Spleen (tissue), 13 donors: ENCODE data around the gene MGRN1. TPM values are rescaled to one million over a fixed set of nuclear protein-coding genes. Genes with fewer than 3 reads are reported as not detected.

Experiments
- DNase-seq: peaks from one replicate; pipeline ENCODE4 v3.0.0-alpha.2; 2020
- H3K27ac ChIP-seq, 8 donors: fragments of 200-600 bp; sonication (generic) in 7 of 8; 1 replicate in 4 of 8; 2 replicates in 4 of 8; pipeline versions ENCODE4 v1.5.0 to v1.8.0; 2016 to 2021; ENCODE audit warnings: inconsistent platforms in 4 of 8, mild to moderate bottlenecking in 4 of 8, moderate library complexity in 1 of 8
- H3K27me3 ChIP-seq, 7 donors: fragments of 200-600 bp; sonication (generic) in 6 of 7; replicated peaks in 1 of 7; 1 replicate in 4 of 7; 2 replicates in 3 of 7; pipeline versions ENCODE4 v1.5.0 to v1.8.0; 2016 to 2021; ENCODE audit warnings: inconsistent platforms in 3 of 7, mild to moderate bottlenecking in 1 of 7
- H3K36me3 ChIP-seq, 6 donors: fragments of 200-600 bp; sonication (generic) in 5 of 6; 1 replicate in 4 of 6; 2 replicates in 2 of 6; pipeline versions ENCODE4 v1.5.0 to v1.8.0; 2016 to 2021; ENCODE audit warnings: inconsistent platforms in 2 of 6
- H3K4me1 ChIP-seq, 6 donors: fragments of 200-600 bp; sonication (generic) in 5 of 6; 1 replicate in 3 of 6; 2 replicates in 3 of 6; pipeline versions ENCODE4 v1.5.0 to v1.8.0; 2016 to 2021; ENCODE audit warnings: inconsistent platforms in 3 of 6
- H3K4me3 ChIP-seq, 8 donors: fragments of 200-600 bp; sonication (generic) in 7 of 8; 1 replicate in 4 of 8; 2 replicates in 4 of 8; pipeline versions ENCODE4 v1.5.0 to v1.8.0; 2016 to 2021; ENCODE audit warnings: inconsistent platforms in 4 of 8, mild to moderate bottlenecking in 4 of 8, moderate library complexity in 2 of 8
- H3K9me3 ChIP-seq, 8 donors: fragments of 200-600 bp; sonication (generic) in 7 of 8; 1 replicate in 4 of 8; 2 replicates in 4 of 8; pipeline versions ENCODE4 v1.5.0 to v1.8.0; 2016 to 2021; ENCODE audit warnings: inconsistent platforms in 4 of 8
- POLR2A ChIP-seq, 3 donors: fragments of 450-650 bp; IDR thresholded peaks; one replicate each; pipeline ENCODE4 v1.5.1; 2017; ENCODE audit warnings: antibody characterized with exemption in 3 of 3, mild to moderate bottlenecking in 1 of 3
- POLR2AphosphoS5 ChIP-seq, 3 donors: sonication (generic); formaldehyde crosslinking; IDR thresholded peaks; one replicate each; pipeline ENCODE4 v1.5.1; 2017; ENCODE audit warnings: antibody characterized with exemption in 3 of 3
- WGBS, 5 donors: extraction: QIAGEN DNeasy Blood & Tissue Kit in 3 of 5; methylation state at CpG; one replicate each; pipeline versions ENCODE4 v1.1.5 to v1.1.7; 2013 to 2018; 5-methylcytosine and 5-hydroxymethylcytosine counted together
- intact Hi-C: fragments of 100-400 bp; cut with DNase I; formaldehyde crosslinking; loops from one replicate; pipeline ENCODE4 v1.15.0; 2023; ENCODE audit warnings: low total_unique reads
- long read RNA-seq, 2 donors: transcript quantifications; one replicate each; lab custom pipeline, GENCODE V29; 2026
- polyA plus RNA-seq, 3 donors: library from polyadenylated mRNA; stranded (reverse); fragments of 200-250 nt; gene quantifications; one replicate each; pipeline ENCODE4 v1.2.1, GENCODE V29; 2013
- total RNA-seq, 7 donors: library from RNA; depleted of rRNA in 3 of 7; stranded (reverse); fragments of >200 nt in 3 of 7; fragmentation: NEBNext Ultra II Directional in 4 of 7; extraction: Animal tissue kit (Norgen Biotek cat#: 25700) in 4 of 7; gene quantifications; one replicate each; pipeline versions ENCODE4 v1.1.0 to v1.2.1, GENCODE V29; 2016 to 2021
- TF ChIP-seq, protein P1 (sequence below), 11 experiments: fragments of 200-600 bp in 7 of 11; fragments of 450-650 bp in 4 of 11; sonication (generic) in 4 of 11; IDR thresholded peaks in 8 of 11; conservative IDR thresholded peaks in 3 of 11; 1 replicate in 7 of 11; 2 replicates in 4 of 11; pipeline versions ENCODE4 v1.4.0 to v1.8.0; 2016 to 2021; ENCODE audit warnings: antibody characterized with exemption in 11 of 11, inconsistent platforms in 4 of 11, mild to moderate bottlenecking in 1 of 11
- donor health status: healthy with polysubstance abuse.
- donor health status: DM: no; HTN: no; CAD: no; lungs with moderate emphysema.
- donor health status: DM: no; HTN: no; CAD: no.
- donor health status: Bipolar disorder and iron deficiency.
- donor health status: healthy.
- donor health status: DM: no; HTN: no; CAD: no.
- donor health status: DM: yes; HTN: yes; CAD: no.

MGRN1 gene
- total RNA-seq (100 to 1,000 TPM in 1 of 7 donors, 10 to 100 TPM in 6; 65.6 to 132 (median 83.6) TPM), polyA plus RNA-seq (10 to 100 TPM in 1 of 3 donors, 1 to 10 TPM in 2; 7.6 to 26.9 (median 8.8) TPM)
- long read RNA-seq, donor 1, full-length matches to known transcripts = 8 of 8 reads
- long read RNA-seq, donor 1, partial matches to known transcripts = 0 of 8 reads
- long read RNA-seq, donor 1, other reads (novel, unspliced or antisense) = 0 of 8 reads
- long read RNA-seq, donor 2, partial matches to known transcripts = 0 of 5 reads
- long read RNA-seq, donor 2, other reads (novel, unspliced or antisense) = 0 of 5 reads

DNA sequence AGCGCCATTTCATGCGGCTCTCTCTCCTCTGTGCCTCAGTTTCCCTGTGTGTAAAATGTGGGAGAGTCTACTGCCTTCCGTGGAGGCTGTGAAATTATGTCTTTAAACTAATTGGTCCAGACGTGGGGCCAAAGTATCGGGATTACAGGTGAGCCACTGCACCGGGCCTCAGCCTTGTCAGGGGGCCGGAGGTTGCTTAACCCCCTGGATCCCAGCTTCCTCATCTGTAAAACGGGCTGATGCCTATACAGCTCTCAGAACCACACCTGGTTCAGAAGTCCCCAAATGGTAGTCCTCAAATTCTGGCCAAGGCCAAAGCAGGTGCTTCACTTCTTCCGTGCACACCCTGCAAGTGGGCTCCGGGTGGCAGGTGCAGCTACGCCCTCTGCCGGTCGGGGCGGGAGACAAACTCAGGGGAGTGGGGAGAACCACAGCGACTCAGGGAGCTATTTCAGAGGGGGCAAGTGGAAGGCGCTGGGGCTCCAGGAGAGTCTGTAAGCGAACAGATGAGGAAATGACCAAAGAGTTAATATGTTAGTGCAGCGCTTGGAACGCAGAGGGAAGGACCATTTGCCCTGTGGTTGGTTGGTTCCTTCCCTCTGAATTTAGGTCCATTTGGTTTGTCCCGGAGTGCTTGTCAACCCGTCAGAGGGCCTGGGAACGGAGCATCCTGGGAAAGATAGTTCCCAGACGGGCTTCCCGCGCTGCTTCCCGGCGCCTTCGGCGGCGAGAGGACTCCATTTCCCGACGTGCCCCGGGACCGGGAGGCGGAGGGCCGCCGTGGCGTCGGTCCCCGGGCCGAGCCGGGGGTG is at the start of gene MGRN1:
MGRN1 (plus strand) TSS at position 812 of the 812 bp plus-strand sequence. CDS start 135 bp downstream, outside the sequence.
- Histone ChIP-seq H3K9me3 (no peaks in the 10 kb centered on the region), H3K4me3 (peak within 1 kb of the TSS; percentile 72 to 97 (median 93)), H3K27ac (peak within 1 kb of the TSS; percentile 90 to 100 (median 99)), H3K36me3 (peaks cover 0 to 16% (median 0%) of the 10 kb centered on the region in 6 donors), H3K27me3 (no peaks in the 10 kb centered on the region), H3K4me1 (peaks cover 20 to 57% (median 39%) of the 10 kb centered on the region in 6 donors)
- intact Hi-C loops = no loop called here
- peak in 1 of 3 donors; percentile 7 for TF ChIP-seq POLR2A (IDR thresholded peaks at IDR 0.05)
- TF ChIP-seq, protein P1, sequence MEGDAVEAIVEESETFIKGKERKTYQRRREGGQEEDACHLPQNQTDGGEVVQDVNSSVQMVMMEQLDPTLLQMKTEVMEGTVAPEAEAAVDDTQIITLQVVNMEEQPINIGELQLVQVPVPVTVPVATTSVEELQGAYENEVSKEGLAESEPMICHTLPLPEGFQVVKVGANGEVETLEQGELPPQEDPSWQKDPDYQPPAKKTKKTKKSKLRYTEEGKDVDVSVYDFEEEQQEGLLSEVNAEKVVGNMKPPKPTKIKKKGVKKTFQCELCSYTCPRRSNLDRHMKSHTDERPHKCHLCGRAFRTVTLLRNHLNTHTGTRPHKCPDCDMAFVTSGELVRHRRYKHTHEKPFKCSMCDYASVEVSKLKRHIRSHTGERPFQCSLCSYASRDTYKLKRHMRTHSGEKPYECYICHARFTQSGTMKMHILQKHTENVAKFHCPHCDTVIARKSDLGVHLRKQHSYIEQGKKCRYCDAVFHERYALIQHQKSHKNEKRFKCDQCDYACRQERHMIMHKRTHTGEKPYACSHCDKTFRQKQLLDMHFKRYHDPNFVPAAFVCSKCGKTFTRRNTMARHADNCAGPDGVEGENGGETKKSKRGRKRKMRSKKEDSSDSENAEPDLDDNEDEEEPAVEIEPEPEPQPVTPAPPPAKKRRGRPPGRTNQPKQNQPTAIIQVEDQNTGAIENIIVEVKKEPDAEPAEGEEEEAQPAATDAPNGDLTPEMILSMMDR (IDR thresholded peaks at IDR 0.05 in 8 of 11, conservative IDR thresholded peaks at IDR 0.05 in 3 of 11) = peak; percentile 88 to 97 (median 95)
- peak in 2 of 3 donors; percentile 79 to 88 for TF ChIP-seq POLR2AphosphoS5 (IDR thresholded peaks at IDR 0.05)
- peak; percentile 98 for DNase-seq
- WGBS, 5 donors = 8 to 13% (median 10%) methylated on average over 30 to 42 of the region's 42 CpGs

DNA sequence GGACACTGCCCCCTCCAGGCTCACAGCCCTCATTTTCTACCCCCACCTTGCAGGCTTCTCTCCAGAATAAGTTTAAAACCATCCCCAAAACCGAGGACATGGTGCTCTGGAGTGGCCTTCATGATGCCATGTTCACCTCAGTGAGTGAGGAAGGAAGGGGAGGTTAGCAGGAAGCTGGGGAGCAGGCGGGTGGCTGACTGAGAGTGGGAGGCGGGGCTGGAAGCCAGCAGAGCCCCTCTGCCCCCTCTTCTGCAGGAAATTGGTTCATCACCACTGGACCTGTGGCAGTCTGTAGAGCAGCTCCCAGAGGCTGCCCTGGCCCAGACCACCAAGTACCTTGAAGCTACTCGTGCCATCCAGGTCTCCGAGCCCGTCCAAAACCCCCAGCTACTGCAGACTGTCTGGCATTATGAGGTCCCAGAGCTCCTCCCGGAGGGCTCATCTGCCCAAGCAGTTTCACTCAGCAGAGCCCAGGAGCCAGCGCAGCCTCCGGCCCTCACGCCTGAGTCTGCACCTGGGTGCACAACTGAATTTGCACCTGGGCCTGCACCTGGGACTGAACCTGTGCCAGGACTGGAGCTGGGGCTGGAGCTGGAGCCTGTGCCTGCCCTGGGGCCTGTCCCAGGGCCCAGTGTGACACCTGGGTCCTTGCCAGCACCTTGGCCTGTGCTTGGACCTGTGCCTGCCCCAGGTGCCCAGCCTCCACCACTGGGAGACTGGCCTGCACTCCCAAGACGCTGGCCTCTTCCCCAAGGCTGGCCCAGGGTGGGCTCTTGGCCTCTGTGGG is 49.5 kb upstream of the MGRN1 start:
- 29 to 48% (median 44%) methylated on average over 4 to 11 of the region's 11 CpGs for WGBS, 5 donors
- no peak overlapping the region for H3K4me3 ChIP-seq
- intact Hi-C loops = no loop called here
- H3K27ac ChIP-seq = no peak overlapping the region
- H3K4me1 ChIP-seq = peaks cover 0 to 12% (median 0%) of the 10 kb centered on the region in 6 donors
- H3K36me3 ChIP-seq = no peaks in the 10 kb centered on the region
- no peaks in the 10 kb centered on the region for H3K9me3 ChIP-seq
- H3K27me3 ChIP-seq = peaks cover 0 to 10% (median 0%) of the 10 kb centered on the region in 7 donors
- TF ChIP-seq, protein P1 (IDR thresholded peaks at IDR 0.05 in 8 of 11, conservative IDR thresholded peaks at IDR 0.05 in 3 of 11) = no peak
- TF ChIP-seq POLR2A (IDR thresholded peaks at IDR 0.05) (no peak), POLR2AphosphoS5 (IDR thresholded peaks at IDR 0.05) (no peak)
- no peak for DNase-seq

DNA sequence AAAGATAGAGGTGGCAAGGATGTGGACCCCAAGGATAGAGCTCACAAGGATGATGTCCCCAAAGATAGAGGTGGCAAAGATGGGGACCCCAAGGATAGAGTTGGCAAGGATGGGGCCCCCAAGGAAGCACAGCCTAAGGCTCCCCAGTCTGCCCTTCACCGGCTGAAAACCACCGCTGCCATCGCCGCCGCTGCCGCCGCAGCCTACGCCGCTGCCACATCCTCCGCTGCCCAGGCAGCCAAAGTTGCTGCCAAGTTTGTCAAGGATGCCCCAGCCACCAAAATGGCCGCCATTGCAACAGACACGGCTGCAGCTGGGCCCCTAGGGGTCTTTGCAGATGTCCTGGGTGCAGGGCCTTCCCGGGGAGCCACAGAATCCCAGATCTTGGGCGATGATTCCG is 48.6 kb upstream of the MGRN1 start:
- no peaks in the 10 kb centered on the region for H3K9me3 ChIP-seq
- no peak for DNase-seq
- TF ChIP-seq POLR2AphosphoS5 (IDR thresholded peaks at IDR 0.05) (no peak), POLR2A (IDR thresholded peaks at IDR 0.05) (no peak)
- TF ChIP-seq, protein P1 (IDR thresholded peaks at IDR 0.05 in 8 of 11, conservative IDR thresholded peaks at IDR 0.05 in 3 of 11) = no peak
- H3K36me3 ChIP-seq = no peaks in the 10 kb centered on the region
- 93 to 99% (median 96%) methylated on average over 15 of the region's 15 CpGs for WGBS, 5 donors
- intact Hi-C loops = no loop called here
- no peak overlapping the region for H3K27ac ChIP-seq
- H3K4me3 ChIP-seq = no peak overlapping the region
- H3K4me1 ChIP-seq = peaks cover 0 to 12% (median 0%) of the 10 kb centered on the region in 6 donors
- peaks cover 0 to 10% (median 0%) of the 10 kb centered on the region in 7 donors for H3K27me3 ChIP-seq
